ENCODE measurements around the gene LGR6. TPM values are rescaled to one million over a fixed set of nuclear protein-coding genes. Genes with fewer than 3 reads are reported as not detected.
A peak's percentile ranks its signal among the peaks of the same experiment; 100 is the strongest.

The LGR6 gene
- total and polyA plus RNA-seq, 8 donors = 0.75 to 1.8 (median 1.5) TPM

- DNase-seq (no peak), ATAC-seq (no peak)
- no peaks in the 10 kb centered on the region for H3K4me1 ChIP-seq
- no peaks in the 10 kb centered on the region for H3K27me3 ChIP-seq
- no peak for TF ChIP-seq CTCF (IDR thresholded peaks at IDR 0.05)
- no peak overlapping the region for H3K4me3 ChIP-seq
- H3K27ac ChIP-seq = no peak overlapping the region
- intact Hi-C loops (cut with DNase I) = no loop called here
- H3K9me3 ChIP-seq = no peaks in the 10 kb centered on the region
- no peaks in the 10 kb centered on the region for H3K36me3 ChIP-seq
Measured at GRCh38 chr1:202292773-202293172, 99.2 kb downstream of the LGR6 start.

GRCh38 chr1:202293569-202293968 is 100.0 kb downstream of the LGR6 start:
- Histone ChIP-seq H3K9me3 (no peaks in the 10 kb centered on the region), H3K36me3 (no peaks in the 10 kb centered on the region), H3K4me3 (no peak overlapping the region), H3K4me1 (no peaks in the 10 kb centered on the region), H3K27ac (no peak overlapping the region), H3K27me3 (no peaks in the 10 kb centered on the region)
- peak in 1 of 4 donors; percentile 41 for DNase-seq
- no peak for ATAC-seq
- intact Hi-C loops (cut with DNase I) = no loop called here
- no peak for TF ChIP-seq CTCF (IDR thresholded peaks at IDR 0.05)

- no peak overlapping the region for H3K4me3 ChIP-seq
- ATAC-seq (no peak), DNase-seq (no peak)
- no peaks in the 10 kb centered on the region for H3K27me3 ChIP-seq
- intact Hi-C loops (cut with DNase I) = no loop called here
- no peaks in the 10 kb centered on the region for H3K9me3 ChIP-seq
- no peaks in the 10 kb centered on the region for H3K36me3 ChIP-seq
- no peak for TF ChIP-seq CTCF (IDR thresholded peaks at IDR 0.05)
- no peaks in the 10 kb centered on the region for H3K4me1 ChIP-seq
- H3K27ac ChIP-seq = no peak overlapping the region
Measured at GRCh38 chr1:202302166-202302565, 108.6 kb downstream of the LGR6 start.

- no peaks in the 10 kb centered on the region for H3K27me3 ChIP-seq
- intact Hi-C loops (cut with DNase I) = no loop called here
- DNase-seq (no peak), ATAC-seq (no peak)
- no peak overlapping the region for H3K4me3 ChIP-seq
- no peak overlapping the region for H3K27ac ChIP-seq
- no peaks in the 10 kb centered on the region for H3K36me3 ChIP-seq
- no peak for TF ChIP-seq CTCF (IDR thresholded peaks at IDR 0.05)
- no peaks in the 10 kb centered on the region for H3K9me3 ChIP-seq
- H3K4me1 ChIP-seq = no peaks in the 10 kb centered on the region
Measured at GRCh38 chr1:202304375-202304774, 110.8 kb downstream of the LGR6 start.

GRCh38 chr1:202305168-202305567 is 111.6 kb downstream of the LGR6 start:
- H3K36me3 ChIP-seq = no peaks in the 10 kb centered on the region
- H3K27me3 ChIP-seq = no peaks in the 10 kb centered on the region
- intact Hi-C loops (cut with DNase I) = no loop called here
- H3K27ac ChIP-seq = no peak overlapping the region
- H3K4me1 ChIP-seq = no peaks in the 10 kb centered on the region
- DNase-seq (no peak), ATAC-seq (no peak)
- TF ChIP-seq CTCF (IDR thresholded peaks at IDR 0.05) = no peak
- H3K4me3 ChIP-seq = no peak overlapping the region
- H3K9me3 ChIP-seq = no peaks in the 10 kb centered on the region
